HG03175 (cell line): ENCODE data around the gene WDR64.

Source experiments
- ATAC-seq: cut with Tn5 transposase; IDR thresholded peaks from one replicate; pipeline ENCODE4 v1.9.1; 2021; ENCODE audit warnings: mild to moderate bottlenecking, moderate library complexity; ENCODE audit not compliant: unreplicated experiment

WDR64 gene

DNA sequence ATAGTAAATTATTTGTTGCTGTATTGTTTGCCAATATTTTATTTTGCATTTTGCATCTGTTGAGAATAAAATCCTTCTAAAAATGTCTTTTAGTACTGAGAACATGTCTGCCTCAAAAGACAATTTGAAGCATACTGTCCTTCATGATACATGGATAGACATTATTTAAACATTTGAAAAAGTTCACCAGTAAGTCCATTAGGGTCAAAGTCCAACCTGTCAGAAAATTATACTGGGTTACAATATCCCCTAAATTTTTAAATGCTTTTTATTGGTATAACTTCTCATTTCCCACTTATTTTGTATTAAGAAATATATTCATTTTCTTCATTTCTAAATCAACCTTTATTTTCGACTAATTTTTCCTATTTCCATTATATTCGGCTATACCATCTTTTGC lies 21.2 kb upstream of the WDR64 start:
- ATAC-seq = no peak

DNA sequence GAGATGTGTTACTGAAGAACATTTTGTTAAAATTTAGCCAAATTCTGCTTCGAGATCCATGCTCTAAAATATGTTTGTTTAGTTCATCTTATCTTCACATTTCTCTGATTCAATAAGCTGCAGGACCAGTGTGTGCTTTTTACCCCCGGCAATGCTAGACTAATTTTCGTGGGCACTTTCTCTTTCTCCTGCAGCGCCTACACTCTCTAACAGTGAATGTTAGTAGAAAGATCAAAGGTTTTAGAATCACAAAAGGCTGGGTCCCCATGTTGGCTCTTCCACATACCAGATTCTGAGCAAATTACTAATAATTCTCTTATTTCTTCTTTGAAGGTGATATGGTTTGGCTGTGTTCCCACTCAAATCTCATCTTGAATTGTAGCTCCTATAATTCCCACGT lies 20.4 kb upstream of the WDR64 start:
- ATAC-seq = no peak

DNA sequence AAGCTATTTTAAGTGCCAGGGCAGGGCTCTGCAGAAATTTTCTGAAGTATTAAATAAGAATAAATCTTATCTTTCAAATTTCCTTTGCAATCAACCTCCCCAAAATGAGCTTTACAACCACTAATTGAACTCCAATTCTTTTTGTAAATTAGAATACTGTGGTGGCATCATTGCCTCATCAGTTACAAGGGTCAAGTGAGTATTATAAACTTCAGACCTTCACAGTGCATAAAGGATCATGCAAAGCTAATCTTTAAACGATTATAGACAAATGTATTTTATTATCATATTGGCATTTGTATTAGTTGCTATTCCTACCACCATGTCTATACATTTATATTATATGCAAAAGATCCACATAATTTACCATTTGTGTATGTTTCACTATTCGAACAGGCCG lies 19.1 kb upstream of the WDR64 start:
- ATAC-seq = no peak

DNA sequence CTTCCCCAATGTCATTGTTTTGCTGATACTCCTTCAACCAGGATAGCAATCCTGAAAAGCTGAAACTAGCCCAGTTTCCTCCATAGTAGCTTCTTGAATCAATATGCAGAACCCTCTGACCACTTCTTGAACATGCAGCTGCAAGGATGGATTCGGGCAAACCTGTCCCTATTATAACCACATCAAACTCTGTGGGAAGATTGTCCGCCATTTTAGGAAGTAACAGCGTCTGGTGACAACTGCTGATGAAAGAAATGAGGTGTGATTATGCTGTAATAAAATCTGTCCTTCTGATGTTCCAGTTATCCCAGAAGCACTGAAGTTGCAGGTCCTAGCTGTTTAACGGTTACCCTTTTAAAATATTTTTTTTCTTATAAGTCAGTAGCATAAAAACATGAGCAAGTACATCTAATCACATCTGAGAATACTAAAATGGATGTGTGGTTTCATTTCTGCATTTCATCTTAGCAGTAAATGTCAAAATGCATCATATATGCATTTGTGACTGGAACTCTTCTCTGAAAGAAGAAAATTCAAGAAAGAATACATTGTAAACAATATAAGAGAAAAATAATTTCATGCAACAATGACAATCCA lies 16.4 kb upstream of the WDR64 start:
- no peak for ATAC-seq

DNA sequence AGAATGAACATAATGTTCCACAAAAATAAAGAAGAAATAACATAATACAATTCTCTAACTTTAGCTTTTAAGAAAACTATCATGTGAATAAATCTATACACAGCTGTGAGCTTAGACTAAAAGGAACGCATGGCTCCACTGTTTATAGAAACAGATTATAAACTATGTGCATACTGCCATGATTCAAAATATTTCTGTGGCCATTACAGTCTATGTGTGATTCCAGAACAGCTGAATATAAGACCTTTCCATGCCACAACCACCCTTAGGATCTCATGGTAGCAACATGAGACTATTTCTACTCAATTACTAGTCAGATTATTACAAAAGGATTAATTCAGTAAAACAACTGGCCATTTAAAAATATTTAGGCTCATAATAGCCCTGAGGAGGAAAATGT lies 15.8 kb upstream of the WDR64 start:
- ATAC-seq = no peak

DNA sequence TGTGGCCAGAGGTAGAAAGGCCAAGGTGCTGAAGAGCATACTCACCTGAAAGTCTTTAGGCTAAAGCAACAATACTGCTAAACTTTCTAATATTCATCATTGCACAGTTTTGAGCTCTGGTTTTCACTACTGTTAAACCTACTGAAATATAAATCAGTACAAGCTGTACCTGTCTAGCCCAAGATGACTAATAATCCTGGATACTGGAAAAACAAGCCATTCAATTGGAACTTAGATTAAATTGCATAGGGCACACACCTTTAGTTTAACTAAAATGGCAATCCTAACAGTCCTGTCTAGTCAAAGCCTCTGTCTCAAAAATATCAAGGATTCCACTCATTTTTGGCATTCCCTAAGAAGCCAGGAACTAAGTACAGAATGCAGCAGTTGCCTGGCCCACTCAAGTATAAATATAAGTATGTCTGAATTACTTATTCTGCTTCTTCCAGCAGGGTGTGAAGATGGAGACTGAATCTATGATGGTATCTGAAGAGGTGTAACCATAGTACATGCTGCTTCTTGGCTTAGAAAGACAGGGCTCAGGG lies 15.0 kb upstream of the WDR64 start:
- no peak for ATAC-seq

DNA sequence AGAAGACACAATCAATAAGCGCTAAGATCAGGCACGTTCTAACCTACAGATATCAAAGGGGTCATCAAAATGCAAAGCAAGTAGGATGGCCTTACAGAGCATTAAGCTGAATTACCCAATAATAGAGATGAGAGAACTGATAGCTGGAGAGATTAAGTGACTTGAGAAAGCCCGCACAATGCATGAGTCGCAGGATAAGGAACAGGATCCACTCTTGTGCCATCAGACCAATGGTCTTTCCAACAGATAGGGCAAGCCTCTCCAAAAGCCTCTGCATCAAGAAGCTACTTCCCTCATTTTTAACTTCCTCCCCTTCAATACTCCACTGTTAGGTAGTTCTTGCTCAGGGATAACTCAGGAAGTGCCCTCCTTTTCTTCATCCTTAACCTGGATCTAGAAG lies 14.5 kb upstream of the WDR64 start:
- no peak for ATAC-seq

DNA sequence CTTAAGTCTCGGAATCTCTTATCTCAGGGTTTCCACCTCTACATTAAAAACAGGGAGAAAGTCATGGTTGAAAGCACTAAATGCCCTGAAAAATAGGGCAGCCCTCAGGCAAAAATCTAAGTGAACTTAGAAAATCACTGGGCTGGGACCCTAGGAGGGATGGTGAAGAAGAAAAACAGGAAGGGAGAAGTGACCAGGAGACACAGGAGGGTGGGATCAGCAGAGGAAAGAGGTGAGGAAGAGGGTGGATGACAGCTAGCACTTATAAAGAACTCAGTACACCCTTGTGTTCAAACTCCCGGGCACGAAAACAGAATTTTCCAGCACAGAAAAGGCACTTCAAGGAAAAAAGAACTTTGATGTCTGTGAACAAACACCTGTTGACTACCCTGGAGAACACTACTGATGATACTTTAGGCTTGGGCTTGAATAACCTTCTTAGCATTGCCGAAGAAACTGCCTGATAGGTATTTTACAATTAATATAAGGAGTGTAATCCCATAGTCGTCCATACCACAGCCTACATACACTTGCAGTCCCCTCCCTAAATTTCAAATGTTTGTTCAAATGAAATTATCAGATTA lies 13.9 kb upstream of the WDR64 start:
- no peak for ATAC-seq

DNA sequence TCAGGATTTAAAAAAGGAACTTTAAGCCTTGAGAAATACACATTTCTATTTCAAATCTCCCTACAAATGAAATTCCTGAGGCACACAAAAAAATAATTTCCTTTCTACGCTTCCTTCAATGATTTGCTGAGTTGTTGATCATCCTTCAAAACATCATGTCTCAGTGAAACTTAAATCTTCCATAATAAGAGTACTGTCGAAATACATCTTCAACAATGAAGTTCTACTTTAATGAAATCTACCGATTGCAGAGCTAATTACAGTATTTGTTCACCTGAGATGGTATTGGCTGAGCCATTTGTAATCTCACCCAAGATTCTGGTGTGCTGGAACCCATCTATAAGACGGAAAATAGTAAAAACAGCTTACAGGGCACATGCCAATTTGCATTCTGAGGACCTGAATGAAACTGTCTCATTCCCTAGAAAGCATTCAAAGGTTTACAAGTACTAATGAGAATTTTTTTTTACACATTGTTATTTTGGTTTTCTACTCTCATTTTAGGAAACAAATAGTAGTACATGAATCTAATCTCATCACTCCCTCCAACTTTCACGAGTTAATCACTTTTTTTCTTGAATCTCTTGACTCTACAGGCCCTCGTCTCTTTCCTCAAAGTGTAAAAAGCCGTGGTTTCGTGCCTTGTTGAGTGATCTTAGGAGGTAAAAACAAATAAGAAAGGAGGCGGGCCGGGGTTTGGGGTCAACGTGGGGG lies 13.0 kb upstream of the WDR64 start:
- ATAC-seq = no peak

DNA sequence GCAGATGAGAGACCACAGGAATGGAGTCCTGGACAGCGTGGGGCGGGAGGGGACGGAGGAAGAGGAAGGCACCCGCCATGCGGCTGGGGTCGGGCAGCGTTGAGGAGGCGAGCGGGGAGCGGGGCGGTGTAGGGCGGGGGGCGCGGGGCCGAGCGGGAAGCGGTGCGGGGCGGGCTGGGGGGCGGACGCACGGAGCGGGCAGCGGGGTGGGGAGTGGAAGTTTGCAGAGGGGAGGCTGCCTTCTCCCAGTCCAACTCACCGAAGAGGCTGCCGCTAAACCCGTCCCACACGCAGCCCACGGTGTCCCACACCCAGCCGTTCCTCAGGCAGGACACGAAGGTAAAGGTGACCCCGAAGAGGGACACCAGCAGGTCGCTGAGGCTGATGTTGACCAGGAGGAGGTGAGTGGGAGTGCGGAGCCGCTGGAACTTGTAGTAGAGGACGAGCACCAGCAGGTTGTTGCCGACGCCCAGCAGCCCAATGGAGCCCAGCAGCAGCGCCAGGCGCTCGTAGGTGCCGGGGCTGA lies 12.4 kb upstream of the WDR64 start:
- ATAC-seq = peak; percentile 54

DNA sequence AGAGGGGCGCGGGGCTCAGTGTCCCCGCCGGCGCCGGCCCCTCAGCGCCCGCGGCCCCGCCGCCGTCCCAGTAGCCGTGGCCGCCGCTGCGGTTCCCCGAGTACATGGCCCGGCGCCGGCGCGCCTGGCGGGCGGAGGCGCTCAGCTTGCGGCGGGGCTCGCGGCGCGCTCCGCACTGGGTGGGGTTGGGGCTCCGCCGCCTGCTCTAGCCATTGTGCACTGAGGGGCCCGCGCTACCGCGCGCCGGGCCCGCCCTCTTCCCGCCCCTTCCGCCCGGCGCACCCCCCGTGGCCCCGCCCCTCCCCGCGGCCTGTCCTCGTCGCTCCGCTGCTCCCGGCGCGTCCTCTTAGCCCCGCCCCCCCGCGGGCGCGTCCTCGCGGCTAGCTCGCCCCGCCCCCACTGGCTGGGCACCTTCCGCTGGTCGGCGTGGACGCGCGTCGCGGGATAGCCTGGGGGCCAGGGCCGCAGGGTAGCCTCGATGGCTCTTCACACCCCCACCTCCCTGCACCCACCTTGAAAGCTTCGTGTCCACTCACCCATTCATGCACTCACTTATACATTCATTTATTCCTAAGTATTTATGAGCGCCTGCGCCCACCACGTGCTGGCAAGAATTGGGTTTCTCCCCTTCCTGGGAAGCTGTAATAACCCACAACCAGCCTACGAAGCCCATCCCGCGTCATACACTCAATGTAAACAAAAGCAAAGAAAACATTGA lies 11.8 kb upstream of the WDR64 start, which contains the start of the genes CHML and OPN3:
Gene CHML, minus strand, starts transcription at position 221 of the 718 bp plus-strand sequence. CDS start 4,603 bp downstream, outside the sequence.
Gene OPN3, minus strand, starts transcription at position 221 of the 718 bp plus-strand sequence. Its CDS starts 115 bp downstream, at position 106.
- ATAC-seq = peak; percentile 87

DNA sequence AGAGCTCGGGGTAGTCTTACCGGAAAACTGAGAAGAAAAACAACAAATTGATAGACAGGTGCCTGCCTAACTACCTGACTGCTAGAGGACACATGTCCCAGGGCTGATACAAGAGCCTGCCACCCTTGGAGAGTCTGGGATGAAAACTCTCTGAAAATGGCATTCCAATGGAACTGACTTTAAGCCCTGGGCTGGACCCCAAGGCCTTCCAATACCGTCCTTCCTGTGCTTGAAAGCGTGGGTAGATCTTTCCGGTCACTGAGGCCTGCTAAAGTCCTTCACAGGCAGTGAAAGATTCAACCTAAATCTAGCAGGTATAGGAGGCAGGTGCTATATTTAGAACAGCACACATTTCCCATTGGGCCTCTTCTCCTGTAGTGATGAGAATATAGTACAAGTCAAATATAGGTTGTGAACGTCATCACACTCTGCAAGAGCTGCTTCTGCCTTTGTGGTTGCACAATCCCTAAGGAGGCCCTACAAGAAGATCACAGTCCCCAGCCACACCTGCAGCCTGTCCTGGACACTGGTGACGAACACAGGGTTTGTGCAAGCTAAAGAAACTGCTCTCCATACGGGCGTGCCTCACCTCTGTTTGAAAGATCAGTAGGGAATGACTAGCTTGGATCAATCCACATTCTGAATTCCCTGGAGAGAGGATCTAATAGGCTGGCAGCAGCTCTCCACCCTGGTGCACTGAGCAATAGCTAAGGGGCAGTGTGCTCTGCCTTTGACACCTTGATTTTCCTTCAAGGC lies 11.0 kb upstream of the WDR64 start:
- no peak for ATAC-seq

DNA sequence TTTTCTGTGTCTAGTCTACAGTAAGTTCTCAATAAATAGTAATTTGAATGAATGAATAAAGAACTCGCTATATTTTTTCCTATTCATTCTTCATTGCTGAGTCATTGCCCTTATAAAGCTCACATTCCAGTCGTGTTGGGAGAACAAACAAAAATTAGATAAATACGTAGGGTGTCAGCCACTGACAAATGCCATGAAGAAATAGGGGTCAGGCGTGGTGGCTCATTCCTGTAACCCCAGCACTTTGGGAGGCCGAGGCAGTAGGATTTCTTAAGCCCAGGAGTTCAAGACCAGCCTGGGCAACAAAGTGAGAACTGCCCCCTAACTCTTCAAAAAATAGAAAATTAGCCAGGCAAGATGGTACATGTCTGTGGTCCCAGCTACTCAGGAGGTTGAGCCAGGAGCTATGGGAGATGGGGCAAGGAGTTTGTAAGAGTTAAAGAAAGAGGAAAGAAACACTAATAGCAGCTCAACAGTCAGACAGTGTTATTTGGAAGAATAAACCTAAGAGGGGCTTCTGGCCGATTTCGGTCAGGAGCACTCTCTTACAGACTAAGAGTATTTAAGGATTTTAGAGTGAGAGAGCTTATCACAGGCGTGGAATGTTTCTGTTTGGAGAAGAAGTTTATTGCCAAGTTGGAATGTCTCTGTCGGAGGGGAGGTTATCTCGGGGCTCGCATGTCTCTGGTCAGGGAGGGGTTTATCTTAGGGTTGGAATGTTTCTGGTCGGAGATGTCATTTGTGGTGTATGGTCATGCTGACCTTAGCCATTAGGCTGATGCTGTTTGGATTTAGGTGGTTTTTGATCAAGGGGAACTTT lies 10.1 kb upstream of the WDR64 start:
- ATAC-seq = no peak

DNA sequence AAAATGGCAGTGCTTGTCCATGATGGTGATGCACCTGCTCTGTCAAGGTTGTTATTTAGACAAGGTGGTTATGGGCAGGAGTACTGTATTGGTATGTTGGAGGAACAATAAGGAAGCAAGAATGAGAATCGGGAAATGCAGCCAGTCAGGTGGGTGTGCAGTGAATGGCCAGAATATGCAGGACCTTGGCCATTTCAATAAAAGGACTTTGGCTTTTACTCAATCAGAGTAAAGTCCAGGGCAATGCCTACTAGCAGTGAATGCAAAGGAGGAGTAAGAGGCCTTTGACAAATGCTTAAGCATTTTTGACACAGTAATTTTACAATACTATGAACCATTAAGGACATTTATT lies 9.5 kb upstream of the WDR64 start:
- ATAC-seq = no peak

DNA sequence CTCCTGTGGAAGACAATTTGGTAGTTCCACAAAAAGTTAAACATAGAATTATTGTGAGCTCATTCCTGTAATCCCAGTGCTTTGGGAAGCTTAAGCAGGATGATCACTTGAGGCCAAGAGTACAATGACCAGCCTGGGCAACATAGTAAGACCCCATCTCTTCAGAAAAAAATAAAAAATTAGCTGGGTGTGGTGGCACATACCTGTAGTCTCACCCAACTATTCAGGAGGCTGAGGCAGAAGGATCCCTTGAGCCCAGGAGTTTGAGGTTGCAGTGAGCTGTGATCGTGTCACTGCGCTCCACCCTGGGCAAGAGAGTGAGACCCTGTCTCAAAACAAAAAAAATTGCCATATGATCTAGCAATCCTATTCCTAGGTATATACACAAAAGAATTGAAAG lies 7.8 kb upstream of the WDR64 start:
- ATAC-seq = no peak

DNA sequence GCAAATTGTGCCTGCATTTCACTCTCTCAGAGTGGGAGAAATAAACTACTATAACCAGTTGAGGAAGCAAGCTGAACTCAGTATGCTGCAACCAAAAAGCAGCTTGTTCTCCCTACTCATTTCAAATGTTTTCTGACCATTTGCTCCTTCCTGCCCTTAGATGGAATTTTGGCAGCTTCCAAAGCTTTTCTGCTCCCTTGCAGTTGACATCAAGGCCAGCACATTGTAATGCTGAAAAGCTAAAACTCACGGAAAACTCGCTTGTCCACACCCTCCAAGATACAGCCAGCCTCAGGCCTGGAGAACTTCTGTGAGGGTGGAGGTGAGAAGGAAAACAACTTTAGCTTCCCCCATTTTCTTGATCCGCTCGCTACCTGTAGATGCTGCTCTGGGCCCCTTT lies 6.9 kb upstream of the WDR64 start:
- no peak for ATAC-seq

DNA sequence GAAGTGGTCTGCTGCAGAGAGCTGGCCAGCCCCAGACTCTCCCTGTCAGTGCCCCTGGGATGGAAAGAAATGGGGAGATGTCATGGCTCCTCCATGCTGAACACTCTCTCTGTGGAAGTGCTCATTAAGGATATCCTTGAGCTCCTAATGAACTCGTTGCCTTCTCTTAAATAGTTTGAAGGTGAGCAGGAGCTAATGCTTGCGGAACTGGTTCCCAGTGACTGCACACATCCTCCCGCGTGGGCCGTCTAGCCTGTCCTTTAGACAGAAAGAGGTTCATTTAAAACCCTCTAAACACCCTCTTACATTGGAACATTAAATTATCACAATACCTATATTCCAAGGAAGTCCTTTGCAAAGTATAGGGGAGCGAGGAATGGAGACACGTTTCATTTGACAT lies 5.9 kb upstream of the WDR64 start:
- ATAC-seq = no peak

DNA sequence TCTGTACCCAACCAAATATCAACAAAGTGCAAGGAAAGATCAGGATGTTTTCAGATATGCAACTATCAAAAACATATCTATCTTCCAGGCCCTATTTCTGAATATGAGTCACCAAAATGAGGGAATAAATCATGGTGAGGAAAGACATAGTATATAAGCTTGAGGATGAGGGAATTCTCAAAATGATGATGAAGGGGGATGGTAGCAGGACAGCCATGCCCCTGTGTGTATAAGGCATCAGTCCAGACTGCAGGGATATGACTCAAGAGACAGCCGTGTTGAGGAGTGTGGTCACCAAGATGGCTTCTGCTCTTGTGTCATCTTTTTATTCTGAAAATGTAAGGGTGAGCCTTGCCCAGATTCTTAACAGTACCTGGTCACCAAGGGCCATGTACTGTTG lies 4.4 kb upstream of the WDR64 start:
- ATAC-seq = no peak

DNA sequence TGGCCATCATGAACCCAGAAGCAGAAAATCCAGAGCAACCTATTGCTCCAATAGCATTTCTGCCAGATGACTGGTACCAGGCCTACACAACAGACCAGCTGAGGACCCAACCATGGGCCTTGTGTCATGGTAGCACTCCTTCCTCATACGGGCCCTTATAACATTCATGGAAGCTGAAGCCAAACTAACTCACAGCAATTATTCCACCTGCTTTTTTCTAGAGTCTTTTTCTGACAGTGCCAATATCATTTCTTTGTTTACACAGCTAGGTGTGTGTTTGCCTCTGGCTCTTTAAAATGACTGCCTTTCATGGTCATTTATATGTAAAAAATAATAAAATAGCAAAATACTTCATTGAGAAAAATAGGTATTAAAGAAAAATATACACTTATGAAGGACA lies 3.9 kb upstream of the WDR64 start:
- no peak for ATAC-seq

DNA sequence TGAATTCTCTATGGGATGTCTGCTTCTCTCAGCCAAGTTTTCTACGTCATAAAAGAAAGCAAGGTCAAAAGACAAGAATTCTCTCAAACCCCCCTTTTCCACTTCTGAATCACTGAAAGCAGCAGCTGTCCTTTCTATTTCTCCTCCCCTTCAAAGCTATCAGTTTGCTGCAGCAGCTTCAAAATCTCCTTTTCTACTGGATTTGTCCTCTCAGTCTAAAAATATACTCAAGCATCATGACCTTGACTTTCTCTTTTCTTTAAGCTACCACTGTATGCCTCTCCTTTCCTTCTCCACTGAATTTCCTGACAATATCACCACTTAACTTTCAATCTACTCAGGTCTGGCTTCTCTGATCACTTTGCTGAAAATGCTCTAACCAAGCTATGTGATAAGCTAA lies 1.9 kb downstream of the WDR64 start:
- ATAC-seq = no peak
